HG03108 (cell line): ENCODE results near the gene BACH2.
"Not testable (repeated sequence)": the region's sequence is repeated elsewhere in the genome, so short reads cannot be mapped to it uniquely, and the experiment has no call there.

Experiments used
- ATAC-seq: cut with Tn5 transposase; IDR thresholded peaks from one replicate; pipeline ENCODE4 v1.9.1; 2021; ENCODE audit warnings: moderate library complexity; ENCODE audit not compliant: unreplicated experiment

Gene BACH2

DNA sequence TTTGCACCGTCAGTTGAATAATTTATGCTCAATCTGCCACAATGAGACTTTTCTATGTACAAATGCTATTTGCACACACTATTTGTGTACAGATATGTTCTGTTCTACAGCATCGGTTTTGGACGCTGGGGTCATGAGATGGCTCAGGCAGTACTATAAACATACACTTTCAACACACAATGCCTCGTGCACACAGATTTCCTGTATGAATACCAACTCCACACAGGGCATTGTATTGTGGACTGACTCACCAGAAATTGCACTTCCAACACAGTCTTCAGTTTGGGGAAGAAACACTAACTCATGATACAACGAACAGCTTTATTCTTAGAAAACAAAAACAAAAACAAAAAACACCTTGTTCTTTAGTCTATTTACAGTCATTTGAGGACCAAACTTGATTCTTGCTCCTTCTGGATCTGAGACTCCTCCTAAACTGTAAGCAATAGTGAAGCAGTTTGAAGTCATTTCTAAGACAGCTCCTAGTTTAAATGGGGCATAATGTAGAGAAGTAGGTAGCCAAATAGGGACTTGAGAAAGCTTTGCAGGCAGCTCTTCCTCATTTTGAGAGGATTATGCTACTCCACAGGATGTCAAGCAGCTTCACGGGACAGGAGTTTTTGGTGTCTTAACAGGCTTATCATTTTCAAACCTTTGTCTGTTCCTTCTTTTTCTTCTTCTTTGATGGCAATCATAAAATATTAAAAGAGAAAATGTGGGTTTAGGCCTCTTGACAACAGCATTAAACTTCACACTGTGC is 368.7 kb downstream of the BACH2 start:
- ATAC-seq = no peak

DNA sequence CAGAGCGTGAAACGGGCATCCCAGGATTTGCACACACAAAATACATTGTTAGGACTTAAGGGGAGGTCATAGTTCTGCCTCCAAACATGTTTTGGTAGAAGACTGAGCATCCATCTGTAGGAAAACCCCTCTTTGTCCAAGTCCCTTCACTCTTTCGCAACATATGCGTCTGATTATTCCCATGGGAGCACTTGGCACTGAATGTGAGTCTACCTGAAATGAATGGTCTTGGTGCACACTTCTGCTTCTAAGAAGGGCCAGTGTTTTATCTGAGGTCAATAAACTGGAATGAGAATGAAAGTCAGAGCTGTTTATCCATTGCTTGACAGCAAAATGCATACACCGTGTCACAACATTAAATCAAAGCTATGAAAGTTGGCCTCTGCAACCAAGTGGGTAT is 369.4 kb downstream of the BACH2 start:
- no peak for ATAC-seq

DNA sequence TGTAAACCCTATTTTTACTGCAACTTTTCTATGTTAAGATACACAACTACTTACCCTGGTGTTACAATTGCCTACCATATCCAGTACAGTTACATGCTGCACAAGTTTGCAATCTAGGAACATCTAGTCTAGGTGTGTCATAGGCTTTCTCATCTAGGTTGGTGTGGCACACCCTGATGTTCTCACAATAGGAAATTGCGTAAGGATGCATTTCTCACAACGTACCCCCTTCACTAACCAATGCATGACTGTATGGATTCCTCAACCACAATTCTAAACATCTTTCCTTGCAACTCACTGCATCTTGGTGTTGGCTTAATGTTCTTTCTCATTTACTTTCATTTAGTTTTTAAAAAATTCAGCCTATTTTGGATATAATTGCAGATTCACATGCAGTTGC is 370.8 kb downstream of the BACH2 start:
- no peak for ATAC-seq

DNA sequence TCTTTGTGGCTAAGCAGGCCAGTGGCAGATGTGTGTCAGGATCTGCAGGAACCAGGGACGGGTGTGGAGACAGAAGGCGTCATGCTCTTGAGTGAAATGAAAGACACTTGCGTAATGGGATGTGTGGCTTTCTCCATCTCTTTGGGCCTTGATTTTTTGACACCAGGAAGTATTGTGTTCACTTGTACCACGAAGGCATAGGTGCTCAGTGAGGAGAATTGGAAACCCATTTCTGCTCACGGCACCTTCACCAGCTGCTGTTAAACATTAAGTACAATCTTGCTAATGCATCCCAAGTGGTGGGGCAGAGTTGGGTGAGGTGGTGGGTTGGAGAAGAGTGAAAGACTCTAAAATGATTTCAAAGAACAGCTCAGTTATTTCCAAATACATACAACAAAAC is 372.4 kb downstream of the BACH2 start:
- ATAC-seq = no peak

DNA sequence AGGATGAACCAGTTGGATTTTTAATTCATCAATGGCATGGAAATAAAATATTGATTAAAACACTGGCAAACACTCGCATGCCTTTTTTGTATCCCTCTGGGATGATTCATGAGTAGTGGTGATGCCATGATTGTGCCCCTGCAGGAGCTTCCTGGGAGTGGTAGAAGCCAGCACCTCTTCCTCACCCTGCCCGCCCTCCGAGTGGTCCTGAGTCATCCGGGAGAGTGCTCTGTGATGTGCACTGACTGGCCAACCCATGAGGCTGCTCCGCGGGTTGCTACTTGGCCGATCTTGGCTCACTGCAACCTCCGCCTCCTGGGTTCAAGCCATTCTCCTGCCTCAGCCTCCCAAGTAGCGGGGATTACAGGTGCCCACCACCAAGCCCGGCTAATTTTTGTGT is 375.0 kb downstream of the BACH2 start:
- ATAC-seq = no peak

DNA sequence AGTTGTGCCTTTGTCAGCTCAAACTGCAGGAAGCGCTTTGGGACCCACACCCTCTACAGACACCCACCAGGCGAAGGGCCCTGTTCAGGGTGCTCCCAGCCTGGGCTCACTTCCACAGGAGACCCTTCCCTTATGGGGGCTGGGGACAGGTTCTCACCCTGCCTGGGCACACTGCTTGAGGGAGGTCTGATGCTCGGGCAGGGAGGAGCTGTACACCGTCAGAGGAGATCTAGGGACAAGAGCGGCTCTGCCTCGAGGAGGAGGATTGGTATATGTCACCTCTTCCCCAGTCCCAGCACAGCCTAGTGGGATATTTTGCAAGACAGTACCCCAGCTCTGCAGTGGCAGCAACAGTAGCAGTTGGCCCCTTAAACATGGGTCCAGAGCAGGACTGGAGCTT is 375.4 kb downstream of the BACH2 start:
- no peak for ATAC-seq

DNA sequence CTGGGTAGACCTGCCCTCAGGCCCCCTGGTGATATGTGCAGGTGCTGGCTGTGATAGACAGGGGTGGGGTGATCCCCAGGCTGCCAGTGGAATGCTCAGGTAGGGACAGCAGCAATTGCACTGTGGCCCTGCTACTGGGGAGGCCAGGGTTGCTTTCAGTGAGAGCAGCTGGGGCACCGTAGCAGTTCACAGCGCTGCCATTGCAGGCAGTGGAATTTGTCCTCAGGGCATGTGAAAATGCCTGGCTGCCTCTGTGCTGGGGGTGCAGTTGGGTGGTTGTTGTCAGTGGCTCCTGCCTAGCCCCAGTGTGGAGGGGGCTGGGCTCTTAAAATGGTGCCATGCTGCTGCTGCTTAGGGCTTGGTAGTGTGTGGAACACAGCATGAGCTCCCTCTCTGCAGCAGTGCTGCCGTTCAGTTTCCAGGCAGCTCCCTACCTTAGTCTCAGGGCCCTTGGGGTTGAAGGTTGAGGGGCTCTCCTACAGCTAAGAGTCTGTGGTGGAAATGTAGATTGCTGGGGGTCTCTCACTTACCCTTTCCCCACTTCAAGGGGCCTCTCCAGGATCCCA is 378.8 kb downstream of the BACH2 start:
- no peak for ATAC-seq

DNA sequence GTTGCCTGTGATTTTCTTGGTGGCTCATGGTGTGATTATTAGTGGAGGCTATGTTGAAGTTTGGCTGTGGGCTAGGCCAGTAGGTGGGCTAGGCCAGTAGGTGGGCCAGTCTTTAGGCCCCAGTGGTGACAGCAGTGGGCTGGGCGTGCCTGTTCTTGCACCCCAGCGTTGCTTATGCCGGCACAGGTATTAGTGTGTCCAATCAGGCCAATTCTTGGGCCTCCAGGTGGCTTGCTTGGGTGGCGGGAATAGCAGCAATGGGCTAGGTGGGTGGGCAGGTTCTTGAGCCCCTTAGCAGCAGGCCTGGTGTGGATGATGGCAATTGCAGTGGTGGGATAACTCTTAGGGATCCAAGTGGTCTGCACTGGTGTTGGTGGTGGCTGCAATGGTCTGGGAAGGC is 379.4 kb downstream of the BACH2 start:
- no peak for ATAC-seq

DNA sequence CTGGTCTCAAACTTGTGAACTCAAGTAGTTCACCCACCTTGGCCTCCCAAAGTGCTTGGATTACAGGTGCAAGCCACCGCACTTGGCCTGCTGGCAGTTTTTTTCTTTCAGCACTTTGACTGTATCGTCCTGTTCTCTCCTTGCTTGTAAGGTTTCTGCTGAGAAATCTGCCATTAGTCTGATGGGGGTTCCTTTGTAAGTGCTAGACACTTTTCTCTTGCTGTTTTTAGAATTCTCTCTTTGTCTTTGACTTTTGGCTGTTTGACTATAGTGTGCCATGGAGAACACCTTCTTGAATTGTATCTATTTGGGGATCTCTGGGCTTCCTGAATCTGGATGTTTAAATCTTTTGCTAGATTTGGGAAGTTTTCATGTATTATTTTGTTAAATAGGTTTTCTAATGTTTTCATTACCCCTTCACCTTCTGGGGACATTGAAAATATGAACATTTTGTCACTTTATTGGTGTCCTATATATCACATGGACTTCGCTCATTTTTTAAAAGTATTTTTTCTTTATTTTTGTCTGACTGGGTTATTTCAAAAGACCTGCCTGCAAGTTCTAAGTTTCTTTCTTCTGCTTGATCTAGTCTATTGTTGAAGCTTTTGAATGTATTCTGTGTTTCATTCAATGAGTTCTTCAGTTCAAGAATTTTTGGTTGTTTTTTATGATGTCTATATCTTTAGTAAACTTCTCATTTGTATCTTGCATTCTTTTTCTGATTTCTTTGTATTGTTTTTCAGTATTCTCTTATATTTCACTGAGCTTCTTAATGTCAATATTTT is 380.3 kb downstream of the BACH2 start:
- ATAC-seq = no peak

DNA sequence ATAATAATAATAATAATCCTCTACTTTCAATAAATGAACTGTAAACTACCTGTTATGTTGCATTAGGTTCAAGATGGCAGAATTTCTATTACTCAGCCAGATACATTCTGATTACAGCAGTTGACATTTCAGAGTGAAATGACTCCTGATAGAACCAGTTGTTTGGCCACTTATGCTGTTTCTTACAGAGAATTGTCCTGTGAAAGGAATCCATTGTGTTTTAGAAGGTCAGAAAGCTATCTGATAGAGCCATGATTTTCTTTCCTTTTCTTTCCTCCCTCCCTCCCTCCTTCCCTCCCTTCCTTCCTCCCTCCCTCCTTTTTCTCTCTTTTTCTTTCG is 385.8 kb downstream of the BACH2 start:
- ATAC-seq = no peak

DNA sequence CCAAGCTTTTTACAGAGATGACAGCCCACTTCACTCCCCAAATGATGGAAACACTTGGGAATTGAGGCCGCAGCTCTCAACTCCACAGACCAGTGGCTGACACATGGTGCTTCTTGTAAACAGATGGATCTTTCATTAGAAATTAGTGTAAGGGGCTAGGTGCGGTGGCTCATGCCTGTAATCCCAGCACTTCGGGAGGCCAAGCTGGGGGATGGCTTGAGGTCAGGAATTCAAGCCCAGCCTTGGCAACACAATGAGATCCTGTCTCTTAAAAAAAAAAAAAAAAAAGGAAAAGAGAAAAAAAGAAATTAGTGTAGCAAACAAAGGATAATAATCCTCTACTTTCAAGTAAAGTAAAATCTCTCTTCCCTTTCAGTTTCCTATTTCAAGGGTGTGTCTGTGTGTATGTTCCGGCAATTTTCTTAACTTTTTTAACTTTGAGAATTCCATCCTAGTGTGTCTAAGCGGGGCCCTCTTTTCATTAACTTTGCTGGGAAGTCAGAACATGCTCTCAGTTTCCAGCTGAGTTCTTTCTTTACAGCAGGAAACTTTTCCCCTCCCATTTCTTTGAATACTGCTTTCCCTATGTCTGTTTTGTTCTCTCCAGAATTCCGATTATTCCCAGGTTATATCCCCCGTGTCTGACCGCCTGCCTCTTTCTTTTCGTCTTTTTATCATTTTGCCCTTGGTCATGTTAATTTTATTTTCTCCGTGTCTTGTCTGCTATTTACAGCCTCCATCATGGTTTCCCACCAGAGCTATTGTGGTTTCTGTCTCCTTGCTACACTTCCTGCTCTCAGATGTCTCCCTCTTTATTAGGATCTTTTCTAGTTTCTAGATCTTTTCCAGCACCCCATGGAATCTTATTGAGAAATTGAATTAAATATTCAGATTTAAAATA is 386.4 kb downstream of the BACH2 start:
- not testable (repeated sequence) for ATAC-seq

DNA sequence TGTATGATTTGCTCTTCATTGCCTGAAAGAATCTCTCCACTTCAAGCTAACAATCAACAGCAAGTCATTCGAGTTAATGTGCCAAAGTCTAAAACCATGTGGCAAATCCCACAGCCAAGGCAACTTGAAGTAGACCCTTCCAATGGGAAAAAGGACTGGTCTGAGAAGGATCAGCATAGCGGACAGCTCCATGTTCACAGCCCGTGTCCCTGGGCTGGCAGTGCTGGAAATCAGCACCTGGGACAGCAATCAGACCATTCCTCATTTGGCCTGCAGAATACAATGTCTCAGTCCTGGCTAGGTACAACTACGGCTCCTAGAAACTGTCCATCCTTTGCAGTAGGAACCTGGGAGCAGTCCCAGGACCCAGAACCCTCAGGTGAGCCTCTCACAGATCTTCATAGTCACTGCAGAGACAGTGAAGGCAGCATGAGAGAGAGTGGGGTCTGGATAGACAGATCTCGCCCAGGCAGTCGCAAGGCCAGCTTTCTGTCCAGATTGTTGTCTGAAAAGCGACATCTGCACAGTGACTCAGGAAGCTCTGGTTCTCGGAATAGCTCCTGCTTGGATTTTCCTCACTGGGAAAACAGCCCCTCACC is 401.3 kb downstream of the BACH2 start:
- no peak for ATAC-seq

DNA sequence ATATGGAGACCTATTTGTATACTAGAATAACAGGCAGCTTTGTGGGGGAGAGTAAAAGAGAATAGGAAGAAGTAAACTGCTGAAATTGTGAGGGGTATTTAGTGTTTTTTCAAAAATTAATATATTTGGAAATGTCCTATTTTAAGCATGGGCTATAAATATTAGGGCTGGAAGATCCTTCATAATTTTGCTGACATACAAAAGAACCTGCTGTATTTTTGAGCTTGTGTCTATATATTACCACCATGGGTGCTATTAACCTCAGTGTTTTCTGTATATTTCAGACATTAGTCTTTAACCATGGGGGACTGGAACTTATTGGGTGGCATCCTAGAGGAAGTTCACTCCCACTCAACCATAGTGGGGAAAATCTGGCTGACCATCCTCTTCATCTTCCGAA is 402.5 kb downstream of the BACH2 start, which contains the start of gene GJA10:
Gene GJA10 (plus strand): TSS at position 301 of the 400 bp plus-strand sequence. CDS start 0 bp downstream, at position 301.
- no peak for ATAC-seq

DNA sequence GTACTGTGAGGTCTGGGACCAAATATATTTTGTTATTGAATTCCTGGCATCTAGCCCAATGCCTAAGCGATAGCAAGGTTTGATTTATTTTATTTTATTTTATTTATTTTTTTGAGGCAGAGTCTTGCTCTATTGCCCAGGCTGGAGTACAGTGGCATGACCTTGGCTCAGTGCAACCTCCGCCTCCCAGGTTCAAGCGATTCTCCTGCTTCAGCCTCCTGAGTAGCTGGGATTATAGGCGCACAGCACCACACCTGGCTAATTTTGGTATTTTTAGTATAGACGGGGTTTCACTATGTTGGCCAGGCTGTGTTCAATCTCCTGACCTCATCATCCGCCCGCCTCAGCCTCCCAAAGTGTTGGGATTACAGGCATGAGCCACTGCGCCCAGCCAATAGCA is 404.1 kb downstream of the BACH2 start:
- not testable (repeated sequence) for ATAC-seq

DNA sequence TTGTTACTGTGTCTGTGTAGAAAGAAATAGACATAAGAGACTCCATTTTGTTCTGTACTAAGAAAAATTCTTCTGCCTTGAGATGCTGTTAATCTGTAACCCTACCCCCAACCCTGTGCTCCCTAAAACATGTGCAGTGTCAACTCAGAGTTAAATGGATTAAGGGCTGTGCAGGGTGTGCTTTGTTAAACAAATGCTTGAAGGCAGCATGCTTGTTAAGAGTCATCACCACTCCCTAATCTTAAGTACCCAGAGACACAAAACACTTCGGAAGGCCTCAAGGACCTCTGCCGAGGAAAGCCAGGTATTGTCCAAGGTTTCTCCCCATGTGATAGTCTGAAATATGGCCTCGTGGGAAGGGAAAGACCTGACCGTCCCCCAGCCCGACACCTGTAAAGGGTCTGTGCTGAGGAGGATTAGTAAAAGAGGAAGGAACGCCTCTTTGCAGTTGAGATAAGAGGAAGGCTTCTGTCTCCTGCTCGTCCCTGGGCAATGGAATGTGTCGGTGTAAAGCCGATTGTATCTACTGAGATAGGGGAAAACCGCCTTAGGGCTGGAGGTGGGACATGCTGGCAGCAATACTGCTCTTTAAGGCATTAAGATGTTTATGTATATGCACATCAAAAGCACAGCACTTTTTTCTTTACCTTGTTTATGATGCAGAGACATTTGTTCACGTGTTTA is 405.7 kb downstream of the BACH2 start:
- ATAC-seq = not testable (repeated sequence)

DNA sequence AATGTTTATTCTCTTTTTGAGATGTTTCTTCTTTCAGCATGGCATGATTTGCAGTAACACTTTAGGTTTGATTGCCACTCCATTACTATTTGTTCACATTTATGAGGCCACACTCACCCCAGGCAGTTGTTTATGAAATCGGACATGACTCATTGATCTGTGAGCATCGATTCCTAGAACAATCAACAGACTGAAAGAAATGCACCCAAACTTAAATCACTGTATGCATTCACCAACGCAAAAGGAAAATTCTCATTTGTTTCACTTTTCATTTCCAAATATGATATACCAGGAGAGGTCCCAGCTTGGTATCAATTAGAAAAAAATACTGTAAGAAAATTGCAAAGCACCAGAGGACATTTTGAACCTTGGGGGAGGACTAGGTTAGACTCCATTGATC is 407.8 kb downstream of the BACH2 start:
- ATAC-seq = no peak

DNA sequence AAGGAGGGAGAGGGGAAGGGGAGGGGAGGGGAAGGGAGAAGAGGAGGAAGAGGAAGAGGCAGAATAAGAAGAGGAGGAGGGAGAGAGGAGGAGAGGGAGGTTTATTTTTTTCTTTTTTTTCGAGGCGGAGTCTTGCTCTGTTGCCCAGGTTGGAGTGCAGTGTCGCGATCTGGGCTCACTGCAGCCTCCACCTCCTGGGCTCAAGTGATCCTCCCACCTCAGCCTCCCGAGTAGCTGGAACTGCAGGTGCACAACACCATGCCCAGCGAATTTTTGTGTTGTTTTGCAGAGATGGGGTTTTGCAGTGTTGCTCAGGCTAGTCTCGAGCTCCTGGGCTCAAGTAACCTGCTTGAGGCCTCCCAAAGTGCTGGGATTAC is 408.5 kb downstream of the BACH2 start:
- ATAC-seq = no peak

DNA sequence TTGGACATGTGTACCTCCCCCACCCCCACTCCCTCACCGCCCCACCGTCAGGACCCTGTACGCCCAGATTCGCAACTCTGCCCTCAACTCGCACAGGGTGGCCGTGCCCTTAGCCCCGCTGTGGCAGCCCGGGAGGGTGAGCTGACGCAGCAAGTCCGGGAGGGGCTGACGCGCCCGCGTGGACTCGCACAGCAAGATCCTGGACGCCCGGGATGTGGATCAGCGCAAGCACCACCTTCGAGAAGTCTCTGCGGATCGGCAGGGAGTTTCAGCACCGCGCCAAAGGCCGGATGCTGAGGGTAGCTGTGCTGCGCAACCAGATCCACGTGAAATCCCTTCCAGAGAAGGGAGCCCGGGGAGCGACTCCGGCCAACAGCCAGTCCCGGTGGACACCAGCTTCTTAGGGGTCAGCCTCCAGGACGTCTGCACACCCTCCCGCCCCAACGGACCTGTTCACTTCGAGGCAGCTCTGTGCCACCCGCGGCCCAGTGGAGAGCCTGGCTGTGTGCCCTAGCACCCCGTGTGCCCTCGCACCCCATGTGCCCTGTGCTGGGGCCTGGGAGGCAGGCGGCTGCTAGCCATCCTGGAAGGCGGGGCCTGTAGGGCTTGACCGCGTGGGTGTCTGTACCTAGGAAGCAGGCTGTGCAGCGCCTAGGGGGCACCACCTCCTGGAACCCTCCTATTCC is 409.0 kb downstream of the BACH2 start:
- ATAC-seq = no peak

DNA sequence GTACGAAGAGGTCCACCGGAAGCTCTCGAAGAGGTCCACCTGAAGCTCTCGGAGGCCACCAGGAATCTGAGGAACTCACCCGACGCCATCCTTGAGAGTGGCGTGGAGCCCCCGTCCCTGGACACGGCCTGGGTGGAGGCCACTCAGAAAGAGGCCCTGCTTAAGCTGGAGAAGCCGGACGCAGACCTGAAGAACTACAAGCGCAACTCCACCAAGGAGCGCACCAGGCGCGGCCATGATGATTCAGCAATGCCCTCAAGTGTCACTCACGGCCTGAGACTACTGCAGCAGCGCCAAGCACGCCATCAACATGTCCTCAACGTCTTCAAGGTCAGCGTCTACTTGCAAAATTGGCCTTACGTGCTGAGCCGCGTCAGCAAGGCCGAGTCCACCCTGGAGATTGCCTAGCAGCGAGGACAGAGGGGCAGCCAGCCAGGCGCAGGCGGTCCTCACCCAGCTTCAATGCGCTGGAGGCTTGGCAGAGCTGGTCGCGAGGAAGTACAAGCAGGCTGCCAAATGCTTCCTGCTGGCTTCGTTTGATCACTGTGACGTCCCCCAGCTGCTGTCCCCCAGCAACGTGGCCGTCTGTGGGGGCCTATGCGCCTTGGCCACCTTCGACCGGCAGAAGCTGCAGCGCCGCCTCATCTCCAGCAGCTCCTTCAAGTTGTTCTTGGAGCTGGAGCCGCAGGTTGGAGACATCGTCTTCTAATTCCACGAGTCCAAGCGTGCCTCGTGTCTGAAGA is 410.1 kb downstream of the BACH2 start:
- no peak for ATAC-seq
